Heart left ventricle (tissue), 16 donors: Measurements from ENCODE around the gene WSB1. TPM values are rescaled to one million over a fixed set of nuclear protein-coding genes. Genes with fewer than 3 reads are reported as not detected.

Experiments used
- ATAC-seq, 4 donors: fragments of 200-7000 bp; cut with Tn5 transposase; one replicate each; pipeline ENCODE4 v1.9.1; 2020 to 2022; ENCODE audit warnings: moderate library complexity in 4 of 4, mild to moderate bottlenecking in 3 of 4, moderate number of reproducible peaks in 1 of 4
- DNase-seq, 5 donors: peaks; one replicate each; pipeline ENCODE4 v3.0.0-alpha.2; 2020
- H3K27ac ChIP-seq, 12 donors: fragments of 200-600 bp; sonication (generic) in 4 of 12; one replicate each; pipeline versions ENCODE4 v1.5.0 to v1.8.0; 2016 to 2022; ENCODE audit warnings: mild to moderate bottlenecking in 2 of 12
- H3K27me3 ChIP-seq, 9 donors: fragments of 200-600 bp; sonication (generic) in 2 of 9; one replicate each; pipeline versions ENCODE4 v1.5.1 to v1.8.0; 2016 to 2022; ENCODE audit warnings: mild to moderate bottlenecking in 3 of 9
- H3K36me3 ChIP-seq, 9 donors: fragments of 200-600 bp; sonication (generic) in 2 of 9; one replicate each; pipeline versions ENCODE4 v1.5.0 to v1.8.0; 2018 to 2022; ENCODE audit warnings: mild to moderate bottlenecking in 2 of 9
- H3K4me1 ChIP-seq, 12 donors: fragments of 200-600 bp; sonication (generic) in 4 of 12; one replicate each; pipeline versions ENCODE4 v1.5.0 to v1.8.0; 2016 to 2022; ENCODE audit warnings: mild to moderate bottlenecking in 3 of 12
- H3K4me3 ChIP-seq, 12 donors: fragments of 200-600 bp; sonication (generic) in 4 of 12; one replicate each; pipeline versions ENCODE4 v1.5.0 to v1.8.0; 2017 to 2022; ENCODE audit warnings: mild to moderate bottlenecking in 9 of 12, moderate library complexity in 4 of 12
- H3K9me3 ChIP-seq, 12 donors: fragments of 200-600 bp; sonication (generic) in 4 of 12; one replicate each; pipeline versions ENCODE4 v1.5.0 to v1.8.0; 2016 to 2022; ENCODE audit warnings: mild to moderate bottlenecking in 1 of 12
- POLR2A ChIP-seq, 2 donors: fragments of 450-650 bp; IDR thresholded peaks; one replicate each; pipeline ENCODE4 v1.6.1; 2017; ENCODE audit warnings: antibody characterized with exemption in 2 of 2, mild to moderate bottlenecking in 2 of 2, moderate library complexity in 2 of 2
- WGBS, 4 donors: extraction: QIAGEN DNeasy Blood & Tissue Kit in 2 of 4; methylation state at CpG; one replicate each; pipeline versions ENCODE4 v1.1.5 to v1.1.7; 2013 to 2018; 5-methylcytosine and 5-hydroxymethylcytosine counted together
- intact Hi-C, 10 donors: fragments of 100-400 bp; cut with DNase I; formaldehyde crosslinking; loops; one replicate each; pipeline versions ENCODE4 v1.11.1 to v1.14.2; 2022
- polyA plus RNA-seq, 2 donors: library from polyadenylated mRNA; stranded (reverse); fragments of 200-250 nt; gene quantifications; one replicate each; pipeline ENCODE4 v1.2.3, GENCODE V29; 2013
- total RNA-seq, 9 donors: library from RNA; depleted of rRNA in 2 of 9; stranded (reverse); fragments of >200 nt in 2 of 9; fragmentation: NEBNext Ultra II Directional in 3 of 9; extraction: Animal tissue kit (Norgen Biotek cat#: 25700) in 3 of 9; gene quantifications; one replicate each; pipeline versions ENCODE4 v1.1.0 to v1.2.4, GENCODE V29; 2016 to 2023
- TF ChIP-seq, protein P1 (sequence below), 12 donors: fragments of 200-600 bp; sonication (generic) in 4 of 12; IDR thresholded peaks; one replicate each; pipeline versions ENCODE4 v1.5.0 to v1.8.0; 2018 to 2022; ENCODE audit warnings: antibody characterized with exemption in 12 of 12, mild to moderate bottlenecking in 5 of 12
- donor health status: ischemic (EF 13 %, LVEDD 7.1; RV severe dilation, severe dysfunction).
- donor health status: healthy with polysubstance abuse.
- donor health status: DM: no; HTN: yes; CAD: no.
- donor health status: DM: no; HTN: no; CAD: no.
- donor health status: ischemic (EF 25% LVEDD 6.9; RV normal size, moderate dysfunction).
- donor health status: ischemic (EF 25% LVEDD 5.7; RV mildly dilated, moderate dysfunction).
- donor health status: healthy.
- donor health status: DM: yes; HTN: yes; CAD: no.
- donor health status: ischemic (EF 35%, LVEDD 5.7; RV mildly dilated, moderate dysfunction).
- donor health status: nonischemic (EF 11% LVEDD 7.7; RV severe dilation, severe dysfunction).
- donor health status: DM: yes; HTN: yes; CAD: no.
- donor health status: PGD.
- donor health status: ischemic (EF 29% LVEDD 5.4; RV normal size, mild dysfunction).
- donor health status: nonischemic (EF 23%, LVEDD 6.1; RV moderate dilation, normal function).

WSB1 gene
- total and polyA plus RNA-seq, 11 donors, result 22.3 to 119 (median 56.2) TPM

DNA sequence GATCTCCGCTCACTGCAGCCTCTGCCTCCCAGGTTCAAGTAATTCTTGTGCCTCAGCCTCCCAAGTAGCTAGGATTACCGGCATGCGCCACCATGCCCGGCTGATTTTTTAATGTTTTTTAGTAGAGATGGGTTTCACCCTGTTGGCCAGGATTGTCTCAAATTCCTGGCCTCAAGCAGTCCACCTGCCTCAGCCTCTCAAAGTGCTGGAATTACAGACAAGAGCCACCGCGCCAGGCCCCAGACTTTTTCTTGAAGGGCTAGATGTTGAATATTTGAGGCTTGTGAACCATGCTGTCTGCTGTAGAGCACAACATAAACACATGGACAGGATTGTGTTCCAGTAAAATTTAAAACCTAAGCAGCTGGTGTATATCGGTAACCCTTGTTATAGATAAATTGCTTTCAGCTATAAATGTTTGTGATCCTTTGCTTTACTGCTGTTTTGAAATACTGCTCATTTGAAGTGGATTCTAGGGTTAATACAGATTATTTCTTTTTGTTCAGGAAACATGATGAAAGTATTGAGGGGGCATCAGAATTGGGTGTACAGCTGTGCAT, 12.4 kb downstream of the WSB1 start:
- Histone ChIP-seq H3K4me3 (no peak overlapping the region), H3K27me3 (no peaks in the 10 kb centered on the region), H3K9me3 (no peaks in the 10 kb centered on the region), H3K27ac (no peak overlapping the region), H3K4me1 (peaks cover 0 to 57% (median 20%) of the 10 kb centered on the region in 12 donors), H3K36me3 (peaks cover 0 to 97% (median 86%) of the 10 kb centered on the region in 9 donors)
- 89 to 91% (median 90%) methylated on average over 7 of the region's 7 CpGs for WGBS, 4 donors
- no peak for DNase-seq
- intact Hi-C loops, result no loop called here
- TF ChIP-seq, protein P1, sequence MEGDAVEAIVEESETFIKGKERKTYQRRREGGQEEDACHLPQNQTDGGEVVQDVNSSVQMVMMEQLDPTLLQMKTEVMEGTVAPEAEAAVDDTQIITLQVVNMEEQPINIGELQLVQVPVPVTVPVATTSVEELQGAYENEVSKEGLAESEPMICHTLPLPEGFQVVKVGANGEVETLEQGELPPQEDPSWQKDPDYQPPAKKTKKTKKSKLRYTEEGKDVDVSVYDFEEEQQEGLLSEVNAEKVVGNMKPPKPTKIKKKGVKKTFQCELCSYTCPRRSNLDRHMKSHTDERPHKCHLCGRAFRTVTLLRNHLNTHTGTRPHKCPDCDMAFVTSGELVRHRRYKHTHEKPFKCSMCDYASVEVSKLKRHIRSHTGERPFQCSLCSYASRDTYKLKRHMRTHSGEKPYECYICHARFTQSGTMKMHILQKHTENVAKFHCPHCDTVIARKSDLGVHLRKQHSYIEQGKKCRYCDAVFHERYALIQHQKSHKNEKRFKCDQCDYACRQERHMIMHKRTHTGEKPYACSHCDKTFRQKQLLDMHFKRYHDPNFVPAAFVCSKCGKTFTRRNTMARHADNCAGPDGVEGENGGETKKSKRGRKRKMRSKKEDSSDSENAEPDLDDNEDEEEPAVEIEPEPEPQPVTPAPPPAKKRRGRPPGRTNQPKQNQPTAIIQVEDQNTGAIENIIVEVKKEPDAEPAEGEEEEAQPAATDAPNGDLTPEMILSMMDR (IDR thresholded peaks at IDR 0.05), result no peak
- TF ChIP-seq POLR2A (IDR thresholded peaks at IDR 0.05), result no peak
- ATAC-seq, result no peak

DNA sequence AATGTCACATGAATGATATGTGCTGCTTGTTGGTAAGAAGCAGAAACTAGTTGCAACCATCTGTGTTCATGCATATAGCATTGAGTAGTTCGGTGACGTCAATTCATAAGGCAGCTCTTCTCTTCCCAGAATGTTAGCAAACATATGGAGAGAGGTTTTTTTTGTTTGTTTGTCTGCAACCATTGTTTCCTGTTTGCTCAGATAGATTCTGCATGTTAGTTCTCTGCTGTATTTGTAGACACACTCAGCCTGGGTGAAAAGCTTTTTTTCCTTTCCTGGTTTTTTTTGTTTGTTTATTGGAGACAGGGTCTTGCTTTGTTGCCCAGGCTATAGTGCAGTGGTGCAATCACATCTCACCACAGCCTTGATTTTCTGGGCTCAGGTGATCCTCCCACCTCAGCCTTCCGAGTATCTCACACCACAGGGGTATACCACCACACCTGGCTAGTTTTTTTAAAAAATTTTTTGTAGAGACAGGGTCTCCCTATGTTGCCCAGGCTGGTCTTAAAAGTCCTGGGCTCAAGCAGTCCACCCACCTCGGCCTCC, 16.7 kb downstream of the WSB1 start:
- H3K27ac ChIP-seq, result no peak overlapping the region
- intact Hi-C loops, result no loop called here
- TF ChIP-seq, protein P1 (IDR thresholded peaks at IDR 0.05), result no peak
- no peak for DNase-seq
- WGBS, 4 donors, result 93 to 95% (median 94%) methylated on average over 4 of the region's 4 CpGs
- H3K4me3 ChIP-seq, result no peak overlapping the region
- no peak for ATAC-seq
- peaks cover 0 to 28% (median 14%) of the 10 kb centered on the region in 12 donors for H3K4me1 ChIP-seq
- H3K27me3 ChIP-seq, result no peaks in the 10 kb centered on the region
- peaks cover 0 to 100% (median 100%) of the 10 kb centered on the region in 9 donors for H3K36me3 ChIP-seq
- H3K9me3 ChIP-seq, result no peaks in the 10 kb centered on the region

DNA sequence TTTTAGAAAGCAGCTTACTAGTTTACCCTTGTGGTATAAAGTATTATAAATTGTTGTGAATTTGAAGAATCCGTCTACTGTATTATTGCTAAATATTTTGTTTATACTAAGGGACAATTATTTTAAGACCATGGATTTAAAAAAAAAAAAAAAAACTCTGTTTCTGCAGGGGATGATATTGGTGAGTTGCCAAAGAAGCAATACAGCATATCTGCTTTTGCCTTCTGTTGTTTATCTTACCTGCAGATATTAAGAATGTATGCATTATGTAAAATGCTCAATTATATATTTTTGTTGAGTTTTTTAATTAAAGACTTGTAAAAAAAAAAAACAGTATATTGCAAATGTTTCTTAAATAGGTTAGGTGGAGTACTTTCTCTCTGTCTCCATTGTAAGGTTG, 19.4 kb downstream of the WSB1 start:
- intact Hi-C loops, result no loop called here
- WGBS, 4 donors, result 61 to 72% (median 65%) methylated on average over 1 of the region's 1 CpG
- peak overlapping the region in 1 of 12 donors; percentile 86 for H3K27ac ChIP-seq
- DNase-seq (no peak), ATAC-seq (no peak)
- no peaks in the 10 kb centered on the region for H3K9me3 ChIP-seq
- TF ChIP-seq, protein P1 (IDR thresholded peaks at IDR 0.05), result no peak
- TF ChIP-seq POLR2A (IDR thresholded peaks at IDR 0.05), result no peak
- H3K4me1 ChIP-seq, result peaks cover 0 to 19% (median 13%) of the 10 kb centered on the region in 12 donors
- no peaks in the 10 kb centered on the region for H3K27me3 ChIP-seq
- H3K4me3 ChIP-seq, result no peak overlapping the region
- peaks cover 0 to 100% (median 95%) of the 10 kb centered on the region in 9 donors for H3K36me3 ChIP-seq

DNA sequence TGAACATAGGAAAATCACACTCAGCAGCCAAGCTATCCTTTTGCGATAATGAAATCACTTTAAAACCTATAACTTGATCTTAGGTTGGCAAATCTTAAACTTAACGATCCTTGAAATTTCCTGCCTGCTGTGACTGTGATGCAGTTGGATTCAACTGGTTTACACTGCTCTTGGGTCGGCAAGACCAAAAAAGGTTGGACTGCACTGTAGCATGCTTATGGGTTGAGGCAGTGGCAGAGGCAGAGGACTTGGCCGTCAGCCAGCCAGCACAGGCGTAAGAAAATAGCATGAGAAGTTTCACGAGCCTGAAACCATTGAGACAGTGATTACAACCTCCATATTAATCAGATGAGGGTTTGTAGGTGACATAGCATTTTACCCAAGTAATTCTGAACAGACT, 21.4 kb downstream of the WSB1 start:
- intact Hi-C loops, result loop anchor here in 2 of 10 donors (2.0 kb wide), 2 partner anchors 15 to 17 kb away; no protein-coding TSS in a partner anchor
- Histone ChIP-seq H3K27me3 (no peaks in the 10 kb centered on the region), H3K36me3 (peaks cover 0 to 91% (median 75%) of the 10 kb centered on the region in 9 donors), H3K4me3 (no peak overlapping the region), H3K9me3 (no peaks in the 10 kb centered on the region), H3K27ac (peak overlapping the region in 10 of 12 donors; percentile 47 to 86 (median 70)), H3K4me1 (peaks cover 5 to 35% (median 26%) of the 10 kb centered on the region in 12 donors)
- TF ChIP-seq POLR2A (IDR thresholded peaks at IDR 0.05), result no peak
- TF ChIP-seq, protein P1 (IDR thresholded peaks at IDR 0.05), result no peak
- ATAC-seq (peak; percentile 65 to 87 (median 80)), DNase-seq (peak; percentile 84 to 90 (median 85))
- 24 to 33% (median 31%) methylated on average over 6 of the region's 6 CpGs for WGBS, 4 donors
